Measurements from ENCODE around the gene ERCC6L2. TPM values are rescaled to one million over a fixed set of nuclear protein-coding genes. Genes with fewer than 3 reads are reported as not detected.

Gene ERCC6L2
- total and polyA plus RNA-seq, 2 of the 8 experiments (the other 6 are each of a cell fraction or from before 2014, with no cell fraction given): 9.8 to 50.0 TPM

DNA sequence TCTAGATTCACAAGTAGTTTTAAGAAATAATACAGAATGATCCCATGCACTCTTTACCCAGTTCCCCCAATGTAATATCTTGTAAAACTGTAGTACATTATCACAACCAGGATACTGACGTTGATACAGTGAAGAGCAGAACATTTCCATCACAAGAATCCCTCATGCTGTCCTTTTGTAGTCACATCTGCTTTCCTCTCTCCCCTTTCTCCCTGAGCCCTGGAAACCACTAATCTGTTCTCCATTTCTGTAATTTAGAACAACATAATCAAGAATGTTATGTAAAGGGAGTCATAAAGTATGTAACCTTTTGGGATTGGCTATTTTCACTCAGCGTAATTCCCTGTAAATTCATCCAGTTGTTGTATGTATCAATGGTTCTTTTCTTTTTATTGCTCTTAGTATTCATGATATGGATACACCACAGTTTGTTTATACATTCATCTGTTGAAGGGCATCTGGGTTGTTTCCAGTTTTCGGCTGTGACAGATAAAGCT lies 61.1 kb downstream of the ERCC6L2 start:
- no peak overlapping the region for H2BK120ac ChIP-seq (replicated peaks; ENCODE audit: low read depth, low read length)
- no peak overlapping the region for H2AFZ ChIP-seq (ENCODE audit: low read length)
- H2BK20ac ChIP-seq (ENCODE audit: low read length): no peak overlapping the region
- no peak overlapping the region for H3K14ac ChIP-seq (ENCODE audit: insufficient read length)
- no peaks in the 10 kb centered on the region for H3K23me2 ChIP-seq (ENCODE audit: low read depth, low read length)
- no peak overlapping the region for H3K9ac ChIP-seq (replicated peaks in 1 of 4; ENCODE audit: extremely low read depth in 1 of 4, low read depth in 3 of 4, low read length in 3 of 4)
- peaks cover 4% of the 10 kb centered on the region for H3K79me1 ChIP-seq (ENCODE audit: low read depth, low read length)
- no peak overlapping the region for H4K8ac ChIP-seq (ENCODE audit: extremely low read depth, insufficient read depth, low read length)
- POLR2A ChIA-PET (ENCODE audit: partially characterized antibody): interaction anchor here (1.2 kb wide), 1 partner anchor 61 kb away, joined by 3 read pairs; the partner anchor contains the start of gene ERCC6L2
- no peak overlapping the region for H4K5ac ChIP-seq (ENCODE audit: insufficient read length, low read depth, low read length)
- H3K23ac ChIP-seq (ENCODE audit: insufficient read length): no peak overlapping the region
- FAIRE-seq (no peak), DNase-seq (ENCODE audit: low read depth in 1 of 2, low spot score in 2 of 2) (no peak)
- CTCF ChIA-PET (ENCODE audit: partially characterized antibody): interaction anchor here (0.8 kb wide), 1 partner anchor 28 kb away, joined by 3 read pairs; no protein-coding TSS in a partner anchor
- no peak overlapping the region for H3K56ac ChIP-seq (replicated peaks; ENCODE audit: insufficient read length, low read depth, low read length)
- WGBS, 2 experiments (ENCODE audit: extremely low coverage in 1 of 2, insufficient coverage in 1 of 2, insufficient read length in 1 of 2, insufficient replicate concordance in 2 of 2, low coverage in 1 of 2, low lambda C conversion rate in 2 of 2, missing lambda C conversion rate in 1 of 2): 65% methylated on average over 3 of the region's 3 CpGs; no CpG with 5 or more reads in 1 of the 2 experiments
- no peak overlapping the region for H2BK12ac ChIP-seq (ENCODE audit: low read depth, low read length)
- H3K79me2 ChIP-seq (ENCODE audit: control insufficient read depth in 1 of 2, insufficient read depth in 2 of 2, low read length in 2 of 2): peaks cover 0 to 9% of the 10 kb centered on the region in 2 experiments; a peak in 1 of 4 replicates
- no peak overlapping the region for H3K4me2 ChIP-seq (ENCODE audit: insufficient read depth in 1 of 2, low read depth in 2 of 2, low read length in 2 of 2)
- H3K4ac ChIP-seq (replicated peaks; ENCODE audit: insufficient read length, low read depth, low read length): no peak overlapping the region
- no peak overlapping the region for H2BK5ac ChIP-seq (ENCODE audit: low read depth, low read length)
- no peak overlapping the region for H2BK15ac ChIP-seq (ENCODE audit: low read length)
- no peak overlapping the region for H4K91ac ChIP-seq (replicated peaks; ENCODE audit: insufficient read length, low read length)
- H3K27me3 ChIP-seq (replicated peaks in 1 of 4; ENCODE audit: control insufficient read depth in 3 of 4, extremely low read depth in 1 of 4, insufficient read depth in 3 of 4, low read length in 3 of 4): no peaks in the 10 kb centered on the region
- H3K27ac ChIP-seq (ENCODE audit: low read depth, low read length): 0 out of 2 replicates have a peak overlapping the region, but pooled peaks have one; percentile 9
- no peaks in the 10 kb centered on the region for H4K20me1 ChIP-seq (replicated peaks in 1 of 2; ENCODE audit: control insufficient read depth in 1 of 2, insufficient read depth in 2 of 2, low read length in 2 of 2)
- H3K4me3 ChIP-seq (ENCODE audit: extremely low read depth in 1 of 4, insufficient read depth in 2 of 4, low read depth in 3 of 4, low read length in 4 of 4): no peak overlapping the region
- H3K18ac ChIP-seq (ENCODE audit: extremely low read depth, low read length): no peak overlapping the region
- H3K4me1 ChIP-seq (replicated peaks in 1 of 4; ENCODE audit: control insufficient read depth in 3 of 4, insufficient read depth in 4 of 4, low read length in 3 of 4): peaks cover 0 to 2% (median 0%) of the 10 kb centered on the region in 4 experiments; a peak in 2 of 7 replicates
- H3K9me3 ChIP-seq (ENCODE audit: insufficient read depth in 2 of 2, low read depth in 1 of 2, low read length in 1 of 2): no peaks in the 10 kb centered on the region
- H2AK5ac ChIP-seq (ENCODE audit: low read depth, low read length): no peak overlapping the region
- H3K36me3 ChIP-seq (ENCODE audit: control insufficient read depth in 2 of 4, insufficient read depth in 4 of 4, low read length in 3 of 4): peaks cover 0 to 21% (median 3%) of the 10 kb centered on the region in 4 experiments; a peak in 4 of 8 replicates
- TF ChIP-seq RBBP5 (IDR thresholded peaks at IDR 0.05; ENCODE audit: borderline replicate concordance, low read depth, low read length): no peak
- TF ChIP-seq KDM1A (IDR thresholded peaks at IDR 0.05; ENCODE audit: borderline replicate concordance, low read length): no peak
- no peak for TF ChIP-seq RAD21 (IDR thresholded peaks at IDR 0.05 in 1 of 2, conservative IDR thresholded peaks at IDR 0.05 in 1 of 2; ENCODE audit: low read depth in 2 of 2, low read length in 2 of 2)
- TF ChIP-seq CBX5 (IDR thresholded peaks at IDR 0.05; ENCODE audit: low read depth, low read length): no peak
